IPS DF 6.9 (cell line): Measurements from ENCODE around the gene EIF4H.
"Not testable (repeated sequence)": the region's sequence is repeated elsewhere in the genome, so short reads cannot be mapped to it uniquely, and the experiment has no call there.

ENCODE experiments used
- DNase-seq: peaks from one replicate; pipeline ENCODE4 v3.0.0-alpha.2; 2013; ENCODE audit warnings: low read depth, low spot score
- H3K27ac ChIP-seq: one replicate; pipeline ENCODE4 v1.5.1; 2013; ENCODE audit warnings: low read length, control low read depth
- H3K27me3 ChIP-seq: 2 replicates; pipeline ENCODE4 v1.6.1; 2013; ENCODE audit warnings: mild to moderate bottlenecking, low read length; ENCODE audit not compliant: control insufficient read depth, insufficient read depth
- H3K36me3 ChIP-seq: 2 replicates; pipeline ENCODE4 v1.6.1; 2013; ENCODE audit warnings: low read length; ENCODE audit not compliant: control insufficient read depth, insufficient read depth
- H3K4me1 ChIP-seq: 2 replicates; pipeline ENCODE4 v1.6.1; 2013; ENCODE audit warnings: low read length; ENCODE audit not compliant: control insufficient read depth, insufficient read depth
- H3K4me3 ChIP-seq: 2 replicates; pipeline ENCODE4 v1.5.1; 2013; ENCODE audit warnings: mild to moderate bottlenecking, low read length
- H3K9me3 ChIP-seq: 2 replicates; pipeline ENCODE4 v1.6.1; 2013; ENCODE audit warnings: low read length, inconsistent platforms; ENCODE audit not compliant: control insufficient read depth, insufficient read depth
- WGBS: extraction: QIAGEN DNeasy Blood & Tissue Kit; methylation state at CpG from one replicate; pipeline ENCODE4 v1.1.7; 2013; ENCODE audit warnings: mixed read lengths, missing lambda C conversion rate; ENCODE audit not compliant: insufficient read length, insufficient coverage; 5-methylcytosine and 5-hydroxymethylcytosine counted together

Gene EIF4H

GRCh38 chr7:74197449-74198124 lies 23.4 kb downstream of the EIF4H start:
- no peak for DNase-seq
- Histone ChIP-seq H3K9me3 (no peaks in the 10 kb centered on the region), H3K27me3 (no peaks in the 10 kb centered on the region), H3K4me1 (no peaks in the 10 kb centered on the region), H3K4me3 (no peak overlapping the region), H3K27ac (no peak overlapping the region), H3K36me3 (peaks cover 24% of the 10 kb centered on the region)
- no CpG with 5 or more reads among the region's 9 CpGs for WGBS

GRCh38 chr7:74199551-74200355 lies 25.6 kb downstream of the EIF4H start:
- Histone ChIP-seq H3K4me3 (no peak overlapping the region), H3K4me1 (no peaks in the 10 kb centered on the region), H3K36me3 (peaks cover 10% of the 10 kb centered on the region), H3K9me3 (no peaks in the 10 kb centered on the region), H3K27me3 (no peaks in the 10 kb centered on the region), H3K27ac (no peak overlapping the region)
- WGBS, result no CpG with 5 or more reads among the region's 19 CpGs
- no peak for DNase-seq

- no peak for DNase-seq
- Histone ChIP-seq H3K27me3 (no peaks in the 10 kb centered on the region), H3K4me1 (no peaks in the 10 kb centered on the region), H3K9me3 (no peaks in the 10 kb centered on the region), H3K4me3 (no peak overlapping the region), H3K36me3 (no peaks in the 10 kb centered on the region), H3K27ac (no peak overlapping the region)
- WGBS, result no CpG with 5 or more reads among the region's 12 CpGs
Measured at GRCh38 chr7:74202841-74203556, 28.8 kb downstream of the EIF4H start.

GRCh38 chr7:74203956-74204618 lies 29.9 kb downstream of the EIF4H start:
- H3K4me3 ChIP-seq, result no peak overlapping the region
- no peak overlapping the region for H3K27ac ChIP-seq
- no peaks in the 10 kb centered on the region for H3K9me3 ChIP-seq
- no peaks in the 10 kb centered on the region for H3K27me3 ChIP-seq
- H3K36me3 ChIP-seq, result no peaks in the 10 kb centered on the region
- no peaks in the 10 kb centered on the region for H3K4me1 ChIP-seq
- WGBS, result no CpG with 5 or more reads among the region's 1 CpG
- no peak for DNase-seq

GRCh38 chr7:74206052-74206451 lies 31.9 kb downstream of the EIF4H start:
- not testable (repeated sequence) for H3K9me3 ChIP-seq, H3K27me3 ChIP-seq, H3K4me1 ChIP-seq, H3K36me3 ChIP-seq, H3K4me3 ChIP-seq, H3K27ac ChIP-seq, DNase-seq
- no CpG with 5 or more reads among the region's 10 CpGs for WGBS

- DNase-seq, result peak; percentile 76
- Histone ChIP-seq H3K36me3 (no peaks in the 10 kb centered on the region), H3K4me3 (no peak overlapping the region), H3K27ac (no peak overlapping the region), H3K9me3 (no peaks in the 10 kb centered on the region), H3K27me3 (no peaks in the 10 kb centered on the region), H3K4me1 (no peaks in the 10 kb centered on the region)
- no CpG with 5 or more reads among the region's 23 CpGs for WGBS
Measured at GRCh38 chr7:74206589-74207120, 32.5 kb downstream of the EIF4H start.

GRCh38 chr7:74207586-74207985 lies 33.4 kb downstream of the EIF4H start:
- H3K9me3 ChIP-seq, result no peaks in the 10 kb centered on the region
- no peak for DNase-seq
- no peaks in the 10 kb centered on the region for H3K4me1 ChIP-seq
- no peak overlapping the region for H3K27ac ChIP-seq
- H3K4me3 ChIP-seq, result no peak overlapping the region
- no peaks in the 10 kb centered on the region for H3K27me3 ChIP-seq
- no CpG with 5 or more reads among the region's 11 CpGs for WGBS
- H3K36me3 ChIP-seq, result no peaks in the 10 kb centered on the region

- DNase-seq, H3K9me3 ChIP-seq, H3K36me3 ChIP-seq, H3K27ac ChIP-seq, H3K4me3 ChIP-seq, H3K27me3 ChIP-seq, H3K4me1 ChIP-seq: not testable (repeated sequence)
- no CpG with 5 or more reads among the region's 7 CpGs for WGBS
Measured at GRCh38 chr7:74208241-74208640, 34.1 kb downstream of the EIF4H start.

GRCh38 chr7:74212661-74213060 lies 38.5 kb downstream of the EIF4H start:
- no peaks in the 10 kb centered on the region for H3K4me1 ChIP-seq

More at GRCh38 chr7:74212661-74213060, 38.5 kb downstream of the EIF4H start:
- Histone ChIP-seq H3K36me3 (no peaks in the 10 kb centered on the region), H3K4me3 (no peak overlapping the region), H3K27ac (no peak overlapping the region), H3K9me3 (no peaks in the 10 kb centered on the region), H3K27me3 (no peaks in the 10 kb centered on the region; the same call in 1 of the 2 replicates)
- no CpG with 5 or more reads among the region's 11 CpGs for WGBS
- no peak for DNase-seq
